GM15510 (cell line): ENCODE results near the gene WWTR1.

Experiments
- POLR2A ChIP-seq: IDR thresholded peaks from 3 replicates; pipeline ENCODE4 v1.6.1; 2011; ENCODE audit warnings: borderline replicate concordance; ENCODE audit not compliant: insufficient read length; ENCODE audit errors: extremely low read depth

The WWTR1 gene

GRCh38 chr3:149527531-149528339, 130.1 kb downstream of the WWTR1 start:
- TF ChIP-seq POLR2A = no peak

- TF ChIP-seq POLR2A = no peak
Measured at GRCh38 chr3:149523512-149524299, 134.1 kb downstream of the WWTR1 start.

GRCh38 chr3:149519912-149520311, 137.9 kb downstream of the WWTR1 start:
- TF ChIP-seq POLR2A = no peak

- no peak for TF ChIP-seq POLR2A
Measured at GRCh38 chr3:149516920-149517319, 140.9 kb downstream of the WWTR1 start.

- no peak for TF ChIP-seq POLR2A
Measured at GRCh38 chr3:149515249-149515648, 142.6 kb downstream of the WWTR1 start.

- no peak for TF ChIP-seq POLR2A
Measured at GRCh38 chr3:149514471-149514870, 143.4 kb downstream of the WWTR1 start.

- TF ChIP-seq POLR2A = no peak
Measured at GRCh38 chr3:149512073-149512782, 145.6 kb downstream of the WWTR1 start.

GRCh38 chr3:149511040-149511626, 146.7 kb downstream of the WWTR1 start:
- no peak for TF ChIP-seq POLR2A

GRCh38 chr3:149510480-149510879, 147.3 kb downstream of the WWTR1 start:
- TF ChIP-seq POLR2A = no peak

- no peak for TF ChIP-seq POLR2A
Measured at GRCh38 chr3:149509526-149509925, 148.3 kb downstream of the WWTR1 start.

- no peak for TF ChIP-seq POLR2A
Measured at GRCh38 chr3:149507491-149508324, 150.1 kb downstream of the WWTR1 start.

- TF ChIP-seq POLR2A = no peak
Measured at GRCh38 chr3:149506965-149507364, 150.9 kb downstream of the WWTR1 start.

- TF ChIP-seq POLR2A = no peak
Measured at GRCh38 chr3:149506540-149506939, 151.3 kb downstream of the WWTR1 start.

- no peak for TF ChIP-seq POLR2A
Measured at GRCh38 chr3:149502438-149502837, 155.4 kb downstream of the WWTR1 start.

GRCh38 chr3:149501524-149501923, 156.3 kb downstream of the WWTR1 start:
- TF ChIP-seq POLR2A = no peak
